ENCODE data around the gene SNCB.

SNCB gene

DNA sequence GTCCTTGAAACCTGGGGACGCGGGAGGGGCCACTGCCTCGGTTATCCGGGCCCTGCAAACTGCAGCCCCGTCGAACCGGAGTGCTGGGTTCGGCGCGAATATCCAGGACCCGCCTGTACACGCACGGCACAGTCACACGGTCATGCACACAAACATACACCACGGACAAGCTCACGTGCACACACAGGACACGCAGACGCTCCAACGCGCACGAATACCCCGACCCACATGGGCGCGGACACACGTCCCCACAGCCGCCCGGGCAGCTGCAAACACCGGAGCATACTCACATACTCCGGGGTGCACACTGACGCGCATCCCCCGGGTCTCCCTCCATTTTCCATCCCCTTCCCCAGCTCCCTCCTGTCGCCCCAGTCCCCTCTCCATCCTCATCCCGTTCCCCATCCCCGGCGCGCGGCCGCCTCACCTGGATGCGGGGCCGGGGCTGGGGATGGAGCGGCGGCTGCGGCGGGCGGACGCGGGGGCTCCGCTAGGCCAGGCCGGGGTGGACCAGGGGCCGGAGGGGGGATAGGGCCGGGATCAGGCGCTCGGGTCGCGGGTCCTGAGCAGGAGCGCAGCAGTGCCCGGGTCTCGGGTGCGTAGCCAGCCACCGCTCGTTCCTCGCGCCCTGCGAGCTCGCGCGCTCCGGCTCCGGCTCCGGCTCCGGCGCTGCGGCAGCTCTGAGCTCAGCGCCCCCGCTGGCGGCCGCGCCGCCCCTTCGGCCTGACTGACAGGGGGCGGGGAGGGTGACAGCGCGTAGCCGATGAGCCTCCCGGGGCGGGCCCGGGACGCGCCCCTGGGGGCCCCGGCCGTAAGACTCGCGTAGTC, at the start of gene SNCB, which contains the start of gene EIF4E1B:
SNCB (minus strand) TSS at position 682 of the 828 bp plus-strand sequence. CDS start 880 bp downstream, outside the sequence.
EIF4E1B (plus strand) TSS at position 823 of the 828 bp plus-strand sequence. CDS start 12,113 bp downstream, outside the sequence.
- no peak for DNase-seq

DNA sequence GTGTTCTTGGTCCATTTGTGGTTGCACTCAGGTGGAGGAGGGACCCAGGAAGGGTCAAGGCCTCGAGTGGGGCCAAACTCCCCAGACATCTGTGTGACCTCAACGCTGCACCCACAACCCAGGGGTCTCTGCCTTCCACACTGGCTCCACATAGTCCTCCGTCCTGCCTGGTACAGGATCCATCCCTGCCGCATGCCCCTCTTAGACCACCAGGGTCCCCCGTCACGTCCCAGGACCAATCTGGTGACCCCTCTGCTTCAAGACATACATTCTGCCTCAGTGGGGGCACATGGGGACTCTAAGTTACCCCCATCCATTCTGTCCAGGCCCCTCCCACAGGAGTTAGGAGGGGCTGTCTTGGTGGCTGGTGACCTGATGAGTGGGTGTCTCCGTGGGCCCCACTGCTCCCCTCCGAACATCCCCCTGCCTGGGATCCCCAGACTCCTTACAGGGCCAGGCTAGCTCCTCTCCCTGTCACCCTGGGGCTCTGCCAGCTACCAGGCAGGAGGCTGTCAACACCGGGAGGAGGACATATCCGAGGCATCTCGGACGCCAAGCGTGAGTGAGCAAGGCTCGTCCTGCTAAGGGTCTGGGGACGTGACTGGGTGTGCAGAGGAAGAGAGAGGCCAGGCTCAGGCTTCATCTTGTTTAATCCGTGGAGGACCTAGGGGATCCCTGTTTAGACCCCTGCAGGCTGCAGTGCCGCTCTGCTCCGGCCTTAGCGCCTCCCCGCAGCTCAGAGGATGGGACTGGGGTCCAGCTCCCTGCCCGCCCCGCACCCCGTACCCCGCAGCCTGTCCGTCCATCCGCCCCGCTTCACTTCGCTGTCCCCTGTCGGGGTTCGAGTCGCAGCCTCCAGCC, 49.3 kb upstream of the SNCB start:
- DNase-seq = no peak

- no peak for DNase-seq
These were observed 48.2 kb upstream of the SNCB start for GRCh38 chr5:176678584-176678983.

DNA sequence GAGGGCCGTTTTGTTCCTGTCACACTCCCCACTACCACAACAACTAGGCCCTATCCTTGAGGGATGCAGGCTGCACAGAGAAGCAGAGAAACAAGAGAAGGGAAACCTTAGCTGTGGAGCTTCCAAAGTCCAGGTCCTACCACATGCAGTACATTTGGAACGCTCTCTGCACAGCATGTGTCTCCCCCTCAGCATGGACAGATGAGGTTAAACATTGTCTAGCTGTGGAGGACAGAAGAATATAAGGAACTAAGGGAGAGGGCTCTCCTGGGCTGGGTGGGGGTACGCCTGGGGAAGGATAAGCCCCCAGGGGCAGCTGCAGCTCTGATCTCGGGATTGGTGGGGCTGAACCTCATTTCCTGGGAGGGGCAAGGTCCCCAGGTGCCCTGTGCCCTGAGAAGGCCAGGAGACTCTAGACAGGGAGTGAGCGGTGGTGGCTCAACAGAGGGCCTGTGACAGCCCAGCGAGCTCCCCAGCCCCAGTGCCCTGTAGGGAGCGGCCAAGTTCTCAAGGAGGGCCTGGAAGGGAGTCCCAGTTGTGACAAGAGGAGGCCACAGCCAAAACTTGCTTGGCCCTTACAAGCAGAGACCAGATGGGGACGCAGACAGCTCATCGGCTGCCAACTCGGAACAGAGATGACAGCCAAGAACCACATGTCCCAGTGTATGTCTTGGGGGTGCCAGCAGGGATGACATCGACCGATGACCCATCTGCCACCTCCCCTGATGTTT, 47.0 kb upstream of the SNCB start:
- no peak for DNase-seq

- DNase-seq = peak; percentile 82
These were observed 46.1 kb upstream of the SNCB start for GRCh38 chr5:176676361-176676824.

- peak; percentile 31 for DNase-seq
These were observed 45.5 kb upstream of the SNCB start for GRCh38 chr5:176675676-176676360.

DNA sequence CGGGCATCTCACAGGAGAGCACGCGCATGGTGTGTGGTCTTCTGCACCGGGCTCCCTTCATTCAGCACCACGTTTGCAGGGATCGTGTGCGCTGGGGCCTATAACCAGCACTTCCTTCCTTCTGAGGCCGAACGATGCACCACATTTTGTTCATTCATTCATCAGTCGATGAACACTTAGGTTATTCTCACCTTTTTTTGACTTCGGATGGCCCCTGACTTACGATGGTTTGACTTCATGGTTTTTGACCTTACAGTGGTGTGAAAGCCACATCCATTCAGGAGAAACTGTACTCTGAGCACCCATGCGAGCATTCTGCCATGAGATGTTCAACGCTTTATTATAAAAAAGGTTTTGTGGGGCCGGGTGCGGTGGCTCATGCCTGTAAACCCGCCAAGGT, 44.5 kb upstream of the SNCB start:
- no peak for DNase-seq

GRCh38 chr5:176673651-176674583, 43.6 kb upstream of the SNCB start:
- peak; percentile 49 for DNase-seq

GRCh38 chr5:176671890-176672747, 41.8 kb upstream of the SNCB start:
- no peak for DNase-seq

GRCh38 chr5:176671399-176671798, 41.1 kb upstream of the SNCB start:
- no peak for DNase-seq

GRCh38 chr5:176670449-176670848, 40.1 kb upstream of the SNCB start:
- DNase-seq = no peak

DNA sequence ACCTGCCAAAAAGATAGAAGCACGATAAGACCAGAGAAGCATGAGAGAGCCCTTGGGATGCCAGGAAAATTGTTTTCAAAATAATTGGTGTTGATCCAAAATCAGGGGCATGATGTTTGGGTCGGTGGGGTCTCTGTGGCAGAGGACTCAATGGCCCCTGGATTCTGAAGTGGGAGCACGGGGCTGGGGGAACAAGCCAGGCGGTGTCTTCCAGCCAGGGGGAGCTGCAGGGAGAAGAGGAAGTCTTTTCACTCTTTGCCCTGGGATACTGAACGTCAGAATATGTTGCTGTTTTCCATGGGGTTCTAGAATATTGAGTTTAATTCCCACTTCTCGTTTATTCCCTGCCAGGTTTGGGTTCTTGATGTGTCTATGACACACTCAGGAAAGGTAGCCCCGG, 37.3 kb upstream of the SNCB start:
- no peak for DNase-seq

DNA sequence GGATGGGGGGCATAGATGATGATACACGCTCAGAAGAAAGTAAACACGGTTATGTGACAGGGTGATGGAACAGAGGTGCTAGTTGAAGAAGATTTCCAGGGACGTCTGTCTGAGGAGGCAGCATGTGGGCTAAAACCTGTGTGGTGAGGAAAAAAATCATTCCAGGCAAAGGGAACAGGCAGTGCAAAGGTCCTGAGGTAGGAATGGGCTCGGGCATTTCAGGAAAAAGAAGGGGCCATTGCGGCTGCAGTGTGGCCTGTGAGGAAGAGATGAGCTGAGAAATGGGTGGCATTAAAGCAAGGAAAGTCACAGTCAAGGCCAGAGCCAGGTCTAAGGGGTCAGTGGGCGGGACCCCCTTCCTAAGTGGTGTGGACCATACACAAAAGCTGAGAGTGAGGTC, 35.2 kb upstream of the SNCB start:
- DNase-seq = no peak

DNA sequence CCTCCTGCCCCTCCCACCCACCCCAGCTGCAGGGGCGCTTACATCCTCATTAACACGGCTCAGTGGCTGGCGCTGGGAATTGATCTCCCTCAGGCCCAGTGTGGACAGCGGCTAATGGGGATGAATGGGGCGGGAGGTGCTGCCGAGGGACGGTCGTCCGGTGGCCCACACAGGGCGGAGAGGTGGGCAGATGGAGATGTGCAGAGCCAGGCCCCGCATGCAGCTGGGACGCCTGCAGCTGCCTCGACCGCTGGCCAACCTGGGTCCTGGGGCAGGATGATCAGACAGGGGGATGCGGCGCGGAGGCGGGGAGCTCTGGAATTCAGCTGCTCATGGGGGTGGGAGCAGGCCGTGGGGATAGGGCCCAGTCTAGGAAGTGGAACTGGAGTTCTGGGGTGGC, 34.6 kb upstream of the SNCB start:
- no peak for DNase-seq

DNA sequence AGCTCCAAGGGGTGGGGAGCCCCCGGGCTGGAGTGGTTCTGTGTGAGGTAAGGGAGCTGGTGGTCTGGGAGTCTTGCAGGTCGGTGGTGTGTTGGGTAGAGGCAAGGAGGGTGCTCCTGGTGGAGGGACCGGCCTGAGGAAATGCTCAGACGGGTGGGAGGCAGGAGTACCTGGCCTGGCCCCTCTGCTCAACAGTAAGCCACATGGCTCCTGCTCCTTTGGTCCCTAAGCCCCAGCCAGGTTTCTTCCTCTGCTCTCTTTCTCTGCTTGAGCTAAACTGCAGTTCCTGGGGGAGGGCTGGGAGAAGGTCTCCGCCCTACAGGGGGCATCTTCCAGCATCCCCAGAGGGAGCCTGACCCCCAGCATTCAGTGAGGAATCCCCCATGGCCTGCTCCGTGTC, 34.1 kb upstream of the SNCB start:
- DNase-seq = no peak

- DNase-seq = no peak
These were observed 33.2 kb upstream of the SNCB start for GRCh38 chr5:176663566-176663965.

- DNase-seq = no peak
These were observed 32.3 kb upstream of the SNCB start for GRCh38 chr5:176662371-176663333.

DNA sequence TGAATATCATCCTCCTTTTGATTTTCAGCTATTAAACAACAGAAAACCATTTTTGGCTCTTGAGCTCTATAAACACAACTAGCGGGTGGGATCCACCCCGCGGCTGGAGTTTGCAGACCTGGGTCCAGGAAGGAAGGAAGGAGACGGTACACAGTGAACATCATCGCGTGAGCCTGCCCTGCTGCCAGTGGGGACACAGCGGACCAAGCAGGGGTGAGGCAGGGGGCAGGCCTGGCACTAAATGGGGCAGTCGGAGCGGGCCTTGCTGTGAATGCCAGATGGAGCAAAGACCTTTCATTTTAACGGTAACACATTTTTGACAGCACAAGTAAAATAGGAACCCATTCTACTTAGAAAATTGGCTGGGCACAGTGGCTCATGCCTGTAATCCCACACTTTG, 31.3 kb upstream of the SNCB start:
- DNase-seq = no peak
